ENCODE data around the gene CLDND2.

DNA sequence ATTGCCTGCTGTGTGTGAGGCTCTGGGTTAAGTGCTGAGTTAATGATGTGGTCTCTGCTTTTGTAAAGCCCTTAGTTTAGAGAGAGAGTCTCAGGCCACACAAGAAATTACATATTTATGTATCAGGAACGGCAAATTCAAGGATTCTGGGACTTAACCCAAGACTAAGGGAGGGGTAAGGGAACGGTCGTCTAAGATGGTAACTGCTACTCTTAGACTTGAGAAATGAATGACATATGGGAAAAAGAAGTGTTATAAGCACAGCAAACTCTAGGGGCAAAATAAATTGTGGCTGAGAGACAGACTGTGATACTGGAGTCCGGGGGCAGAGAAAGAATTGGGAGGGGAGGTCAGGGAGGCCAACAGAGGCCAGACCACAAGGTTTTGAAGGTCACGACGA, 37.1 kb downstream of the CLDND2 start:
- TF ChIP-seq POLR2A (IDR thresholded peaks at IDR 0.05; ENCODE audit: low read length) (no peak), GATA1 (IDR thresholded peaks at IDR 0.05; ENCODE audit: low read depth, low read length) (no peak)
